ENCODE results near the gene TFR2. TPM values are rescaled to one million over a fixed set of nuclear protein-coding genes. Genes with fewer than 3 reads are reported as not detected.
A peak's percentile ranks its signal among the peaks of the same experiment; 100 is the strongest.

The TFR2 gene
- total RNA-seq, 2 experiments from 2014 or later, result 10.9 to 11.1 TPM

- Mint-ChIP-seq H3K36me3 (peaks cover 4% of the 10 kb centered on the region), H3K27ac (peak overlapping the region; percentile 96), H3K27me3 (peaks cover 3% of the 10 kb centered on the region), H3K4me3 (peak overlapping the region; percentile 91), H3K4me1 (peaks cover 21% of the 10 kb centered on the region), H3K9me3 (no peaks in the 10 kb centered on the region)
- no peak for DNase-seq
Measured at GRCh38 chr7:100582650-100583049, 58.7 kb downstream of the TFR2 start.

- Mint-ChIP-seq H3K27ac (peak overlapping the region; percentile 96), H3K36me3 (peaks cover 4% of the 10 kb centered on the region), H3K4me3 (peak overlapping the region; percentile 38), H3K4me1 (peaks cover 21% of the 10 kb centered on the region), H3K27me3 (peaks cover 3% of the 10 kb centered on the region), H3K9me3 (no peaks in the 10 kb centered on the region)
- no peak for DNase-seq
Measured at GRCh38 chr7:100582041-100582579, 59.2 kb downstream of the TFR2 start.

- DNase-seq, result no peak
- no peak overlapping the region for H3K27ac Mint-ChIP-seq
Measured at GRCh38 chr7:100580466-100581283, 60.7 kb downstream of the TFR2 start.

GRCh38 chr7:100578246-100579183 is 62.8 kb downstream of the TFR2 start:
- Mint-ChIP-seq H3K4me3 (no peak overlapping the region), H3K4me1 (peaks cover 10% of the 10 kb centered on the region), H3K27ac (no peak overlapping the region), H3K9me3 (no peaks in the 10 kb centered on the region), H3K36me3 (peaks cover 9% of the 10 kb centered on the region), H3K27me3 (no peaks in the 10 kb centered on the region)
- DNase-seq, result no peak

More at GRCh38 chr7:100580466-100581283, 60.7 kb downstream of the TFR2 start:
- Mint-ChIP-seq H3K4me1 (peaks cover 21% of the 10 kb centered on the region), H3K4me3 (no peak overlapping the region), H3K27me3 (no peaks in the 10 kb centered on the region), H3K9me3 (no peaks in the 10 kb centered on the region), H3K36me3 (peaks cover 7% of the 10 kb centered on the region)

GRCh38 chr7:100577507-100577906 is 63.8 kb downstream of the TFR2 start:
- peaks cover 4% of the 10 kb centered on the region for H3K4me1 Mint-ChIP-seq
- H3K27me3 Mint-ChIP-seq, result no peaks in the 10 kb centered on the region
- no peak overlapping the region for H3K4me3 Mint-ChIP-seq
- peaks cover 9% of the 10 kb centered on the region for H3K36me3 Mint-ChIP-seq
- no peaks in the 10 kb centered on the region for H3K9me3 Mint-ChIP-seq
- H3K27ac Mint-ChIP-seq, result no peak overlapping the region
- no peak for DNase-seq

GRCh38 chr7:100577103-100577502 is 64.2 kb downstream of the TFR2 start:
- DNase-seq, result no peak
- Mint-ChIP-seq H3K27me3 (no peaks in the 10 kb centered on the region), H3K27ac (no peak overlapping the region), H3K36me3 (peaks cover 9% of the 10 kb centered on the region), H3K4me1 (peaks cover 2% of the 10 kb centered on the region), H3K9me3 (no peaks in the 10 kb centered on the region), H3K4me3 (no peak overlapping the region)

GRCh38 chr7:100576384-100576993 is 64.9 kb downstream of the TFR2 start:
- peaks cover 9% of the 10 kb centered on the region for H3K36me3 Mint-ChIP-seq
- no peak overlapping the region for H3K27ac Mint-ChIP-seq
- no peaks in the 10 kb centered on the region for H3K27me3 Mint-ChIP-seq
- DNase-seq, result no peak
- no peaks in the 10 kb centered on the region for H3K9me3 Mint-ChIP-seq
- H3K4me1 Mint-ChIP-seq, result peaks cover 8% of the 10 kb centered on the region
- H3K4me3 Mint-ChIP-seq, result no peak overlapping the region

GRCh38 chr7:100575746-100576383 is 65.5 kb downstream of the TFR2 start:
- no peak for DNase-seq
- H3K9me3 Mint-ChIP-seq, result no peaks in the 10 kb centered on the region
- H3K27ac Mint-ChIP-seq, result no peak overlapping the region
- H3K36me3 Mint-ChIP-seq, result peaks cover 9% of the 10 kb centered on the region
- H3K27me3 Mint-ChIP-seq, result no peaks in the 10 kb centered on the region
- H3K4me3 Mint-ChIP-seq, result no peak overlapping the region
- H3K4me1 Mint-ChIP-seq, result peaks cover 11% of the 10 kb centered on the region

GRCh38 chr7:100575206-100575631 is 66.1 kb downstream of the TFR2 start:
- no peak for DNase-seq
- Mint-ChIP-seq H3K4me3 (no peak overlapping the region), H3K27me3 (no peaks in the 10 kb centered on the region), H3K4me1 (peaks cover 11% of the 10 kb centered on the region), H3K36me3 (peaks cover 9% of the 10 kb centered on the region), H3K27ac (no peak overlapping the region), H3K9me3 (no peaks in the 10 kb centered on the region)

GRCh38 chr7:100574362-100575205 is 66.8 kb downstream of the TFR2 start:
- H3K9me3 Mint-ChIP-seq, result no peaks in the 10 kb centered on the region
- H3K27ac Mint-ChIP-seq, result no peak overlapping the region
- peaks cover 7% of the 10 kb centered on the region for H3K36me3 Mint-ChIP-seq
- H3K4me3 Mint-ChIP-seq, result no peak overlapping the region
- H3K4me1 Mint-ChIP-seq, result peaks cover 12% of the 10 kb centered on the region
- no peak for DNase-seq
- H3K27me3 Mint-ChIP-seq, result no peaks in the 10 kb centered on the region

GRCh38 chr7:100573691-100574361 is 67.5 kb downstream of the TFR2 start, which contains the start of gene SAP25:
Gene SAP25 (minus strand): TSS chr7:100573900. CDS start chr7:100573742, 158 bp downstream.
- H3K27me3 Mint-ChIP-seq, result no peaks in the 10 kb centered on the region

GRCh38 chr7:100572949-100573675 is 68.2 kb downstream of the TFR2 start:
- no peak for DNase-seq
- Mint-ChIP-seq H3K4me3 (no peak overlapping the region), H3K27ac (no peak overlapping the region), H3K4me1 (peaks cover 23% of the 10 kb centered on the region), H3K9me3 (no peaks in the 10 kb centered on the region), H3K27me3 (no peaks in the 10 kb centered on the region), H3K36me3 (peaks cover 5% of the 10 kb centered on the region)

More at GRCh38 chr7:100573691-100574361, 67.5 kb downstream of the TFR2 start, which contains the start of gene SAP25:
- H3K4me1 Mint-ChIP-seq, result peaks cover 19% of the 10 kb centered on the region
- peaks cover 5% of the 10 kb centered on the region for H3K36me3 Mint-ChIP-seq
- no peak within 1 kb of the TSS for H3K27ac Mint-ChIP-seq
- no peak within 1 kb of the TSS for H3K4me3 Mint-ChIP-seq
- DNase-seq, result no peak
- no peaks in the 10 kb centered on the region for H3K9me3 Mint-ChIP-seq

All from activated naive CD8-positive, alpha-beta T cell treated with anti-CD3 and anti-CD28 coated beads for 36 hours (primary cell).